Pancreas (tissue), 10 donors: ENCODE data around the gene FHOD1. TPM values are rescaled to one million over a fixed set of nuclear protein-coding genes. Genes with fewer than 3 reads are reported as not detected.
A peak's percentile ranks its signal among the peaks of the same experiment; 100 is the strongest.

Experiments used
- ATAC-seq, 4 donors: fragments of 200-7000 bp; cut with Tn5 transposase; one replicate each; pipeline versions ENCODE4 v1.8.0 to v1.9.1; 2020; ENCODE audit warnings: mild to moderate bottlenecking in 4 of 4, moderate library complexity in 4 of 4
- DNase-seq, 6 donors: peaks; one replicate each; pipeline ENCODE4 v3.0.0-alpha.2; 2020
- FAIRE-seq: peaks from 2 replicates; lab custom pipeline; 2012; peaks lifted over from hg19 to GRCh38; lab: Jason Lieb, UNC
- H3K27ac ChIP-seq, 4 donors: fragments of 200-600 bp; sonication (generic); 1 replicate in 3 of 4; 2 replicates in 1 of 4; pipeline versions ENCODE4 v1.5.0 to v1.8.0; 2020
- H3K27me3 ChIP-seq, 4 donors: fragments of 200-600 bp; one replicate each; pipeline ENCODE4 v1.8.0; 2021
- H3K36me3 ChIP-seq, 3 donors: fragments of 200-600 bp; sonication (generic) in 1 of 3; one replicate each; pipeline versions ENCODE4 v1.5.0 to v1.8.0; 2020 to 2021
- H3K4me1 ChIP-seq, 3 donors: fragments of 200-600 bp; one replicate each; pipeline ENCODE4 v1.8.0; 2021
- H3K4me3 ChIP-seq, 4 donors: fragments of 200-600 bp; sonication (generic) in 2 of 4; one replicate each; pipeline versions ENCODE4 v1.5.0 to v1.8.0; 2020 to 2021
- H3K9me3 ChIP-seq, 4 donors: fragments of 200-600 bp; one replicate each; pipeline ENCODE4 v1.8.0; 2021
- WGBS, 2 donors: extraction: QIAGEN DNeasy Blood & Tissue Kit; methylation state at CpG; one replicate each; pipeline ENCODE4 v1.1.7; 2013; 5-methylcytosine and 5-hydroxymethylcytosine counted together
- intact Hi-C, 3 donors: fragments of 100-400 bp; cut with DNase I; formaldehyde crosslinking; loops; one replicate each; pipeline versions ENCODE4 v1.11.1 to v1.14.2; 2022
- polyA plus RNA-seq, 2 donors: library from polyadenylated mRNA; stranded (reverse); fragments of 200-250 nt; gene quantifications; one replicate each; pipeline ENCODE4 v1.2.3, GENCODE V29; 2013
- total RNA-seq, 6 donors: library from RNA; stranded (reverse); fragmentation: NEBNext Ultra II Directional in 4 of 6; extraction: Animal tissue kit (Norgen Biotek cat#: 25700) in 4 of 6; gene quantifications; one replicate each; pipeline versions ENCODE4 v1.2.1 to v1.2.4, GENCODE V29; 2021 to 2023
- TF ChIP-seq, protein P1 (sequence below), 4 donors: fragments of 200-600 bp; sonication (generic) in 3 of 4; IDR thresholded peaks; one replicate each; pipeline versions ENCODE4 v1.5.0 to v1.8.0; 2021; ENCODE audit warnings: antibody characterized with exemption in 4 of 4
- donor health status: healthy with polysubstance abuse.
- donor health status: DM: no; HTN: no; CAD: no; lungs with moderate emphysema.
- donor health status: DM: no; HTN: no; CAD: no.
- donor health status: control.
- donor health status: control.
- donor health status: Bipolar disorder and iron deficiency.
- donor health status: DM: yes; HTN: yes; CAD: no.
- donor health status: DM: no; HTN: no; CAD: no.
- donor health status: DM: no; HTN: no; CAD: no.
- donor health status: DM: yes; HTN: yes; CAD: no.

FHOD1 gene
- total and polyA plus RNA-seq, 8 donors = 7.8 to 41.2 (median 11.3) TPM

DNA sequence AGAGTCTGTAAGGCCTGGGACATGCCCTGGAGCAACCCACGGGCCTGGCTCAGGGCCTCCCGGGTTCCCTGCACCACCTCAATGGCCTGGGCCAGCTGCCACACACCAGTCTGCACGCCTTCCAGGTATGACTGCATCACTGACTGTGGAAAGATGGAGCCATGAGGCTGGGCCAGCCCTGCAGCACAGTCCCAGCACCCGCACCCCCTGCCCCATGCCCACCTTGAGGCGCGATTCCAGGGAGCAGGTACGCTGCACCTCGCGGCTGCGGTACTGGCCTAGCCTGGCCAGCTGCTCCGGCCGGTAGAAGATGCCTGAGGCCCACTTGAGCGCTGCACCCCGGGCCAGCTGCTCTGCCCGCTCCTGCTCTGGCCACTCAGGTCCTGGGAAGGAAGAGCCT, 58.5 kb downstream of the FHOD1 start:
- no peak for ATAC-seq
- peaks cover 18 to 27% (median 22%) of the 10 kb centered on the region in 3 donors for H3K4me1 ChIP-seq
- FAIRE-seq = no peak
- peak in 2 of 6 donors; percentile 40 to 75 for DNase-seq
- TF ChIP-seq, protein P1, sequence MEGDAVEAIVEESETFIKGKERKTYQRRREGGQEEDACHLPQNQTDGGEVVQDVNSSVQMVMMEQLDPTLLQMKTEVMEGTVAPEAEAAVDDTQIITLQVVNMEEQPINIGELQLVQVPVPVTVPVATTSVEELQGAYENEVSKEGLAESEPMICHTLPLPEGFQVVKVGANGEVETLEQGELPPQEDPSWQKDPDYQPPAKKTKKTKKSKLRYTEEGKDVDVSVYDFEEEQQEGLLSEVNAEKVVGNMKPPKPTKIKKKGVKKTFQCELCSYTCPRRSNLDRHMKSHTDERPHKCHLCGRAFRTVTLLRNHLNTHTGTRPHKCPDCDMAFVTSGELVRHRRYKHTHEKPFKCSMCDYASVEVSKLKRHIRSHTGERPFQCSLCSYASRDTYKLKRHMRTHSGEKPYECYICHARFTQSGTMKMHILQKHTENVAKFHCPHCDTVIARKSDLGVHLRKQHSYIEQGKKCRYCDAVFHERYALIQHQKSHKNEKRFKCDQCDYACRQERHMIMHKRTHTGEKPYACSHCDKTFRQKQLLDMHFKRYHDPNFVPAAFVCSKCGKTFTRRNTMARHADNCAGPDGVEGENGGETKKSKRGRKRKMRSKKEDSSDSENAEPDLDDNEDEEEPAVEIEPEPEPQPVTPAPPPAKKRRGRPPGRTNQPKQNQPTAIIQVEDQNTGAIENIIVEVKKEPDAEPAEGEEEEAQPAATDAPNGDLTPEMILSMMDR (IDR thresholded peaks at IDR 0.05) = no peak
- 86 to 89% methylated on average over 15 of the region's 15 CpGs for WGBS, 2 donors
- H3K9me3 ChIP-seq = no peaks in the 10 kb centered on the region
- H3K4me3 ChIP-seq = no peak overlapping the region
- H3K27me3 ChIP-seq = no peaks in the 10 kb centered on the region
- intact Hi-C loops = loop anchor here in 1 of 3 donors (10.0 kb wide), 1 partner anchor 174 kb away; no protein-coding TSS in a partner anchor
- H3K36me3 ChIP-seq = no peaks in the 10 kb centered on the region
- no peak overlapping the region for H3K27ac ChIP-seq

DNA sequence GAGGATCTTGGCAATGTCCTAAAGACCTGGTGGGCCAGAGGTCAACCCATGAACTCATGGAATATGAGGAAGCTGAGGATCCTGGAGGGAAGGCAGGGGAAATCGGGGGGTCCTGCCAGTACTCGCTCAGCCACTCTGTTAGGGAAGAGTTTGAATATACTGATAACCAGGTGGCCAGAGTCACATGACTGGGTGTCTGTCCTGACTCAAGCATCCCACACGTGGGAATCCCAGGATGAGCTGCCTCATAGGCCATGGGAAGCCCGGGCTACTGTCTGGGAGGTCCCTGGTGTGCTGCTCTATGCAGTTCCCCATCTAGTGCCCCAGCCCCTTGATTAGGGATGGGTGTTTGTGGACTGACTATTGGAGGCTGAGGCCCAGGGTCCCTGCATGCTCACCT, 59.0 kb downstream of the FHOD1 start:
- no peak overlapping the region for H3K27ac ChIP-seq
- 75 to 81% methylated on average over 4 of the region's 4 CpGs for WGBS, 2 donors
- DNase-seq (no peak), FAIRE-seq (no peak), ATAC-seq (no peak)
- TF ChIP-seq, protein P1 (IDR thresholded peaks at IDR 0.05) = no peak
- no peaks in the 10 kb centered on the region for H3K9me3 ChIP-seq
- H3K4me1 ChIP-seq = peaks cover 16 to 22% (median 20%) of the 10 kb centered on the region in 3 donors
- no peaks in the 10 kb centered on the region for H3K36me3 ChIP-seq
- no peak overlapping the region for H3K4me3 ChIP-seq
- no peaks in the 10 kb centered on the region for H3K27me3 ChIP-seq
- intact Hi-C loops = loop anchor here in 1 of 3 donors (10.0 kb wide), 1 partner anchor 174 kb away; no protein-coding TSS in a partner anchor

DNA sequence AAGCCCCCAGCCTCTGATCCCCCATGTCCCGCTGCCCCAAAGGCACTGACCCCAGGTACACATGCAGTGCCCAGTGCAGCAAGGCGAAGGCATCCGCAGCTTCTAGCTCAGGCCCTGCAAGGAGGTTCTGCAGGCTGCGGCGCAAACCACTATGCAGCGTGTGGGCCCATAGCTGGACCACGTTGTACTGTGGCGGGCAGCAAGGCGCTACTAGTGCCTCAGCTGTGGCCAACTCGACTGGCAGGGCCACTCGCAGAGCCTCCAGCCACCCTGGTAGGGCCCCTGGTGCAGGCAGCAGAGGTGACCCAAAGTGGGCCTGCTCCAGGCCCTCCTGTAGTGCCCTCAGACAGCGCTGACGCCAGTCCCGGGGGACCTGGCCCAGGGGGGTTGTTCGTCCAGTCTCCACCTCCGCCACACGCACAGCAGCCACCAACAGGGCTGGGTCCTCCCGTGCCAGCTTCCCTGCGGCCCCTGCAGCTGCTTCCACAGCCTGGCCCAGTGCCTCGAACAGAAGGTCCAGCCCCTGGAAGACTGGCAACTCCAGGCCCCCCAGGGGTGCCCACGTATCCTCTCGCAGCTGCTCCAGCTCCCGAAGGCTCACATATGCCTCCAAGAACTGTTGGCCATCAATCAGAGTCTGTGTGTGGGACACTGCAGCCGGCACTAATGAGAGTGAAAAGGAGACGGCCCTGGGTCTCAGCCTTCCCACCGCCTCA, 59.9 kb downstream of the FHOD1 start:
- 74 to 77% methylated on average over 26 of the region's 26 CpGs for WGBS, 2 donors
- DNase-seq (peak in 2 of 6 donors; percentile 35 to 76), FAIRE-seq (no peak), ATAC-seq (no peak)
- Histone ChIP-seq H3K36me3 (no peaks in the 10 kb centered on the region), H3K27ac (no peak overlapping the region), H3K27me3 (no peaks in the 10 kb centered on the region), H3K4me3 (no peak overlapping the region), H3K4me1 (peaks cover 10 to 20% (median 18%) of the 10 kb centered on the region in 3 donors), H3K9me3 (no peaks in the 10 kb centered on the region)
- TF ChIP-seq, protein P1 (IDR thresholded peaks at IDR 0.05) = no peak
- intact Hi-C loops = loop anchor here in 1 of 3 donors (10.0 kb wide), 1 partner anchor 173 kb away; no protein-coding TSS in a partner anchor

DNA sequence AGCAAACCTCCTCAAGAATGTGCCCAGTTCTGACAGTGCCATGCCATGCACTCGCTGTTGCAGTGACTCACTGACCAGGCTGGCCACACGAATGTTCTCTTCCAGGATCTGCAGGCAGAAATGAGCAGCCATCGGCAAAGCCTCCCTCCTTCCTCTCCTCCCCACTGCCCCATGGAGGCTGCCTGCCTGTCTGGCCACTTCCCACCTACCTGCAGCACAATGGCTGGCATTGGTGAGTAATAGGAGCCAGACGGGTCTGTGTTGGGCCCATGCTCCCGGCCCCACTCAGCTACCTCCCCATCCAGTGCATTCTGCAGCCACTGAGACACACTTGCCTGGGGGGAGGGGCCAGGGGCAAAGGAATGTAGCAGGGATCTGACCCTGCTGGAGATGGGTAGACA, 60.7 kb downstream of the FHOD1 start:
- no peak overlapping the region for H3K27ac ChIP-seq
- H3K4me3 ChIP-seq = no peak overlapping the region
- FAIRE-seq = no peak
- DNase-seq = no peak
- intact Hi-C loops = loop anchor here in 1 of 3 donors (10.0 kb wide), 1 partner anchor 172 kb away; no protein-coding TSS in a partner anchor
- no peaks in the 10 kb centered on the region for H3K27me3 ChIP-seq
- peaks cover 8 to 18% (median 16%) of the 10 kb centered on the region in 3 donors for H3K4me1 ChIP-seq
- H3K9me3 ChIP-seq = no peaks in the 10 kb centered on the region
- H3K36me3 ChIP-seq = no peaks in the 10 kb centered on the region
- TF ChIP-seq, protein P1 (IDR thresholded peaks at IDR 0.05) = no peak
- no peak for ATAC-seq
- WGBS, 2 donors = 40 to 60% methylated on average over 5 of the region's 5 CpGs
